Glomerular visceral epithelial cell (primary cell): ENCODE data around the gene RALGPS2.

Experiments used
- DNase-seq: peaks from one replicate; pipeline ENCODE4 v3.0.0-alpha.2; 2016; ENCODE audit errors: extremely low spot score

RALGPS2 gene

GRCh38 chr1:178724728-178725465 lies at the start of gene RALGPS2:
RALGPS2 (plus strand) TSS chr1:178725244; CDS start chr1:178776765, 51,521 bp downstream.
- peak; percentile 85 for DNase-seq

GRCh38 chr1:178679237-178679636 lies 45.8 kb upstream of the RALGPS2 start:
- DNase-seq = no peak

- no peak for DNase-seq
Measured at GRCh38 chr1:178682429-178682828, 42.6 kb upstream of the RALGPS2 start.

GRCh38 chr1:178682886-178683285 lies 42.2 kb upstream of the RALGPS2 start:
- DNase-seq = no peak

GRCh38 chr1:178683291-178683690 lies 41.8 kb upstream of the RALGPS2 start:
- no peak for DNase-seq

GRCh38 chr1:178684111-178684510 lies 40.9 kb upstream of the RALGPS2 start:
- peak; percentile 81 for DNase-seq

- DNase-seq = peak; percentile 81
Measured at GRCh38 chr1:178684542-178685000, 40.5 kb upstream of the RALGPS2 start.

- DNase-seq = no peak
Measured at GRCh38 chr1:178686407-178686806, 38.6 kb upstream of the RALGPS2 start.

GRCh38 chr1:178688244-178688643 lies 36.8 kb upstream of the RALGPS2 start:
- no peak for DNase-seq

GRCh38 chr1:178689769-178690168 lies 35.3 kb upstream of the RALGPS2 start:
- DNase-seq = no peak

- no peak for DNase-seq
Measured at GRCh38 chr1:178690496-178690895, 34.5 kb upstream of the RALGPS2 start.

GRCh38 chr1:178692564-178693327 lies 32.3 kb upstream of the RALGPS2 start:
- DNase-seq = no peak

- DNase-seq = peak; percentile 20
Measured at GRCh38 chr1:178693366-178693765, 31.7 kb upstream of the RALGPS2 start.

- DNase-seq = no peak
Measured at GRCh38 chr1:178694923-178695525, 30.0 kb upstream of the RALGPS2 start.

- peak; percentile 24 for DNase-seq
Measured at GRCh38 chr1:178702146-178702545, 22.9 kb upstream of the RALGPS2 start.

GRCh38 chr1:178704833-178705232 lies 20.2 kb upstream of the RALGPS2 start:
- DNase-seq = no peak

- no peak for DNase-seq
Measured at GRCh38 chr1:178706432-178706831, 18.6 kb upstream of the RALGPS2 start.

GRCh38 chr1:178713259-178713658 lies 11.8 kb upstream of the RALGPS2 start:
- peak; percentile 22 for DNase-seq

GRCh38 chr1:178714453-178714852 lies 10.6 kb upstream of the RALGPS2 start:
- DNase-seq = no peak

GRCh38 chr1:178716111-178716510 lies 8.9 kb upstream of the RALGPS2 start:
- DNase-seq = peak; percentile 12

- DNase-seq = no peak
Measured at GRCh38 chr1:178718520-178718919, 6.5 kb upstream of the RALGPS2 start.

- DNase-seq = no peak
Measured at GRCh38 chr1:178723546-178723945, 1.5 kb upstream of the RALGPS2 start.

GRCh38 chr1:178724376-178724727 lies 692 bp upstream of the RALGPS2 start:
- DNase-seq = no peak
